OCI-M1 (cell line): ENCODE measurements around the gene HOXD8.

Experiments used
- DNase-seq: peaks from one replicate; lab custom pipeline; 2025; lab: John Stamatoyannopoulos, UW

HOXD8 gene

GRCh38 chr2:176130957-176131847 lies 1.7 kb downstream of the HOXD8 start:
- DNase-seq = no peak

- DNase-seq = no peak
Measured at GRCh38 chr2:176131848-176132158, 2.3 kb downstream of the HOXD8 start.

GRCh38 chr2:176132205-176133171 lies 3.0 kb downstream of the HOXD8 start:
- peak; percentile 68 for DNase-seq

- no peak for DNase-seq
Measured at GRCh38 chr2:176133389-176133788, 3.9 kb downstream of the HOXD8 start.

- DNase-seq = no peak
Measured at GRCh38 chr2:176134035-176134434, 4.5 kb downstream of the HOXD8 start.

GRCh38 chr2:176135035-176135440 lies 5.5 kb downstream of the HOXD8 start:
- DNase-seq = peak; percentile 57

- DNase-seq = peak; percentile 25
Measured at GRCh38 chr2:176136374-176137251, 7.1 kb downstream of the HOXD8 start.

GRCh38 chr2:176137252-176137580 lies 7.7 kb downstream of the HOXD8 start:
- no peak for DNase-seq

GRCh38 chr2:176137906-176138305 lies 8.4 kb downstream of the HOXD8 start:
- no peak for DNase-seq

GRCh38 chr2:176138526-176138922 lies 9.0 kb downstream of the HOXD8 start:
- DNase-seq = no peak

GRCh38 chr2:176138923-176139660 lies 9.6 kb downstream of the HOXD8 start:
- DNase-seq = no peak

GRCh38 chr2:176139661-176140512 lies 10.4 kb downstream of the HOXD8 start:
- DNase-seq = no peak

GRCh38 chr2:176140513-176141317 lies 11.2 kb downstream of the HOXD8 start:
- peak; percentile 93 for DNase-seq

GRCh38 chr2:176142281-176142680 lies 12.8 kb downstream of the HOXD8 start:
- no peak for DNase-seq

GRCh38 chr2:176145085-176145969 lies 15.8 kb downstream of the HOXD8 start:
- DNase-seq = no peak

- DNase-seq = no peak
Measured at GRCh38 chr2:176146101-176146500, 16.6 kb downstream of the HOXD8 start.

- DNase-seq = no peak
Measured at GRCh38 chr2:176146645-176147044, 17.1 kb downstream of the HOXD8 start.

GRCh38 chr2:176147210-176147799 lies 17.8 kb downstream of the HOXD8 start:
- no peak for DNase-seq
